GM12892 (cell line): ENCODE data around the gene KLF14.

Experiments used
- POLR2A ChIP-seq: IDR thresholded peaks from 2 replicates; pipeline ENCODE4 v1.6.1; 2011; ENCODE audit warnings: low read depth, low read length, control low read depth
- POLR2AphosphoS5 ChIP-seq: IDR thresholded peaks from 2 replicates; pipeline ENCODE4 v1.6.1; 2011; ENCODE audit warnings: low read depth, low read length, control low read depth

DNA sequence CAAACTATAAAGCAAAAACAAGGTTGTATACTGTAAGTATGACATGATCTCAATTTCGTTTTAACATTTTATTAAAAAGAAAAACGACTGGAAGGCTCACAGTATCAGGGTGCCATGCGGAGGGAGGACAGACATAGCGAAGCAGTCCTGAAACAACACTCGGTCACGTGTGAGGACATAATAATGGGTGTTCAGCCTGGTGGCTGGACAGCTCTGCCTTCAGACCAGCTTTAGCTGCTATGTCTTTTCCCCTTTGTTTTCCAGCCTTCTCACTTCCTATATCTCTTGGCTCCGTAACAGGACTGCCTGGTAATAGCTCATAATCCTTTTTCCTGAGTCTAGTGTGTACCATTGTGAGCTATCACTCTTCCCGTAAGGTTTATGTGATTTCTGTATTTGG lies 18.4 kb upstream of the KLF14 start:
- TF ChIP-seq POLR2A (no peak), POLR2AphosphoS5 (no peak)
